ENCODE measurements around the gene CARMIL1.
"Not testable (repeated sequence)": the region's sequence is repeated elsewhere in the genome, so short reads cannot be mapped to it uniquely, and the experiment has no call there.

Gene CARMIL1

GRCh38 chr6:25369433-25370177, 90.4 kb downstream of the CARMIL1 start:
- DNase-seq (ENCODE audit: low read depth in 2 of 2) = no peak

DNA sequence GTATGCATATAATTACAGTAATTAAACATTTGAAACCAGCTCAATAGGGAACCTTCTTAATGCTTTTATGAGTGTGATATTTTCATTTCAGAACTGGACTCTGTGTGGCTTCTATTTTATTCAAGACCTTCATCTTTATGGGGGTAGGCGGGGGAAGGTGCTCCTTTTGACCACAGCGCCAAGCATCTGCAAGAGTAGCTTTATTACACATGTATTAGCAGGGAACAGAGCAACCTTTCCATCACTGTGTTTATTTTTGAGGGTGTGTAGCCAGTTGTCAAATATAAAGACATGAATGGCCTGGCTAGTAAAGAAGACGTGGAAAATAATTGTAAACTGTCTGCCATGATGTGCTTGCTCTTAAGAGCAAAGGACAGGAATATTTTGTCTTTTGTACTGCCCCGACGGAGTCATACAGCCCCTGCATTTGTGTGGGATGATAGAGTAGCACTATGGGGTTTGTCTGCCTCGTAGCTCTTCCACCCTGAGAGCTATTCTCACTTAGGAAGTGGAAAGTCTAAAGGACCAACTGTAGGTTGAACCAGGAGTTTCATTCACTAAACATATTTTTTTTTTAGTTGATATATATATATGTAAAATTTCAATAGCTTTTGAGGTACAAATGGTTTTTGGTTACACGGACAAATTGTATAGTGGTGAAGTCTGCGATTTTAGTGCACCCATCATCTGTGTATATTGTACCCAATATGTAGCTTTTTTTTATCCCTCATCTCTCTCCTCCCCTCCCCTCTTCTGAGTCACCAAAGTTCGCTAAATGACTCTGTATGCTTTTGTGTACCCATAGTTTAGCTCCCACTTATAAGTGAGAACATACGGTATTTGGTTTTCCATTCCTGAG, 91.2 kb downstream of the CARMIL1 start:
- no peak for DNase-seq (ENCODE audit: low read depth in 2 of 2)

DNA sequence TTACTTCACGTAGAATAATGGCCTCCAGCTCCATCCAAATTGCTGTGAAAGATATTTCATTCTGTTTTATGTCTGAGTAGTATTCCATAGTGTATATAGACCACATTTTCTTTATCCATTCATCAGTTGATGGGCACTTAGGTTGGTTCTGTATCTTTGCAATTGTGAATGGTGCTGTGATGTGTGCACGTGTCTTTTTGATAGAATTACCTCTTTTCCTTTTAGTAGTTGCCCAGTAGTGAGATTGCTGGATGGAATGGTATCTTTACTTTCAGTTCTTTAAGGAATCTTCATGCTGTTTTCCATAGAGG, 91.8 kb downstream of the CARMIL1 start:
- DNase-seq (ENCODE audit: low read depth in 2 of 2) = no peak

- no peak for DNase-seq (ENCODE audit: low read depth in 2 of 2)
Measured at GRCh38 chr6:25375125-25375524, 96.0 kb downstream of the CARMIL1 start.

- no peak for DNase-seq (ENCODE audit: low read depth in 2 of 2)
Measured at GRCh38 chr6:25377664-25378063, 98.5 kb downstream of the CARMIL1 start.

GRCh38 chr6:25381077-25381476, 101.9 kb downstream of the CARMIL1 start:
- DNase-seq (ENCODE audit: low read depth in 2 of 2) = no peak

DNA sequence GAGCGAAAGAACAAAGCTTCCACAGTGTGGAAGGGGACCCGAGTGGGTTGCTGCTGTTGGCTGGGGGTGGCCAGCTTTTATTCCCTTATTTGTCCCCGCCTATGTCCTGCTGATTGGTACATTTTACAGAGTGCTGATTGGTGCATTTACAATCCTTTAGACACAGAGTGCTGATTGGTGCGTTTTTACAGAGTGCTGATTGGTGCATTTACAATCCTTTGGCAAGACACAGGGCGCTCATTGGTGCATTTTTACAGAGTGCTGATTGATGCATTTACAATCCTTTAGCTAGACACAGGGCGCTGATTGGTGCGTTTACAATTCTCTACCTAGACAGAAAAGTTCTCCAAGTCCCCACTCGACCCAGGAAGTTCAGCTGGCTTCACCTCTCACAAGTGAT, 103.3 kb downstream of the CARMIL1 start:
- DNase-seq (ENCODE audit: low read depth in 2 of 2) = not testable (repeated sequence)

DNA sequence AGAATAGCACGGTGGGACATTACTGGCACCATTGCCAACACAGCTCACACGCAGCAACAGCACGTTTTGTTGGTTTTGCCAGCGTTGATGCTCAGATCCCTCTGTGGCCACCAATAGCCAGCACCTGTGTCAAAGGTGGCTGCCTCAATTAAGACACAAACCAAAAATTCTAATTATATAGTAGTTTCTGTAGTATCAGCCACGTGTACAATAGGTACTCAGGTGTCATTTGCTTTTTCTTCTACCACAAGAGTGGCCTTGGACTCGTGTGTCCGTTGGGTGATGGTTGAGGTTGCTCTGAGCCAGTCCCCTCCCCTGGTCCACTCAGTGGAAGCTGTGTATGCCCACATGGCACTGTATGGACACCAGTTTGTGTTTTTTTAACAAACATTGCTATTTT, 105.1 kb downstream of the CARMIL1 start:
- DNase-seq (ENCODE audit: low read depth in 2 of 2) = no peak

DNA sequence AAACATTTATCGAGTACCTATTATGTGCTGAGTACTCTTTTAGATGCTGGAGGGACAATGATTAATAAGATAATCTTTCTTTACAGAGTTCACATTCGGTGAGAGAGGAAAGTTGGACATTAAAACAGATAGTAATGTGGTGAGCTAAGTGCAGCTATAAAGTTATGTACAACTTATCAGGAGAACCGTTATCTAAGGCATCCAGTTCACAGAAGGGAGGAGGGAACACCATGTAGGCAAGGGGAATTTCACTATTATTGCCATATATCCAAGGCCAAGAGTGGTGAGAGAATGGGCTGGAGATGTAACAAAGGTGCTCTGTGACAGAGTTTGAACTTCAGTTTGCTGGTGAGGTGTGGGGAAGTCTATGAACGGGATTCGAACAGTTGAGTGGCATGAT, 105.8 kb downstream of the CARMIL1 start:
- DNase-seq (ENCODE audit: low read depth in 2 of 2) = no peak

DNA sequence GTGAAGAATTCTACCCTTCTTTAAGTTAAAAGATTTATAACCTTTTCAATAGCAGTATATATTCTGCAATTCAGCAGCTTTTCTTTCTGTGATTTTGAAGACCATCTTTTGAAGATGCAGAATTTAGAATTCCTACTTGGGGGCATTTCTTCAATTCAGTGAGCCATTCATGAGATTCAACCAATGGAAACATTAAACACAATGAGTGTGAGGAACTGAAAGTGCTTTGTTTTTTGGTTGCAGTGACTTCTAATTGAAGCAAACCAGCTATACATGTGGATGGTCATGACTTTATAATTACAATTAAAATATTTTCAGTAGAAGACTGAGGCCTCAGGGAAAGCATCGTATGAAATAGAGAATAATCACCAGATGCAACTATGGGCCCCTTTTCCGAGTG, 108.3 kb downstream of the CARMIL1 start:
- no peak for DNase-seq (ENCODE audit: low read depth in 2 of 2)

DNA sequence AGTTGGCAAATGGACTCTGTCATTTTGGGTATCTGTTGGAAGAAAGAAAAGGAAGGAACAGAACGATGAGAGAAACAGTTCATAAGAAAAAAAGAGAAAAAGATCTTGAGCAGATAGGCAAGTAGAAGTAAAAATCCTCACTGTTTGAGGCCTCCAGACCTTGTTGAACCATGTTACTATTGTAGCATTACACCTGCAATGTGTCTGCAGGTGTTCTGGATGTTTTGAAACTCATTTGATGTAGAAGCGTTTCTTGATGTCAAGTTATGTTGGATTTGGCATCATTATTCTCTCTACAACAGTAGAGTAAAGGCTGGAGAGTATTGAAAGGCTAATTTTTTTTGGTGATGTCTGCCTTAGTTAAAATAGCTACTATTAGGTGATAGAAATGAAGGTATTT, 108.7 kb downstream of the CARMIL1 start:
- no peak for DNase-seq (ENCODE audit: low read depth in 2 of 2)

DNA sequence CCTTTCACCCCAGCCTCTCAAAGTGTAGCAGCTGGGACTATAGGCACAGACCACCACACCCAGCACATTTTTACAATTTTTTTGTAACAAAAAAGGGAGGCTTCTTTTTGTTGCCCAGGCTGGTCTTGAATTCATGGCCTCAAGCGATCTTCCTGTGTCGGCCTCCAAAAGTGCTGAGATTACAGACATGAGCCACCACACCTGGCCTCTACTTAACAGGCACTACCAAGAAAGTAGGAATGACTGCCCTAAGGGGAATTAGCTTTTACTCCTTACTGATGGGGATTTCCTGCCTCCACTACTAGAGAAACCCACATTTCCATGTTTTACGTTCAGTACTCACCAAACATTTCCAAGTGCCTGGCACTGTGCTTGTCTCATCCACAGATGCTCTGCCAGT, 109.6 kb downstream of the CARMIL1 start:
- no peak for DNase-seq (ENCODE audit: low read depth in 2 of 2)

GRCh38 chr6:25389471-25389870, 110.3 kb downstream of the CARMIL1 start:
- DNase-seq (ENCODE audit: low read depth in 2 of 2) = no peak

DNA sequence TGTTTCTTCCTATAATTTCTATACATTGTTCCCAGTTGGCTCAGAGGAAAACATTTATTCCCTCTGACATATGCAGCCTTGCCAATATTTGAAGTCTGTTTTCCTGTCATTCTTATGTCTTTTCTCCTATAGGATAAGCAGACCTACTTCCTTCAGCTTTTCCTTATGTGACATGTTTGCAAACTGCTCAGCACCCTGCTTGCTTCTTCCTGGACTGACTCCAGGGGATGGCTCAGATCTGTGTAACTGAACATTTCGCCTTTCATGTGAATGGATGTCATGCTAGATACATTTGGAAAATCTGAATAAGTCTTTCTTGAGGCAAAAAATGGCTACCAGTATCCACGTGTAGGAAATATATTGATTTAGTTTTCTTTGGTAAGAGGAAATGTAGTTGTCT, 113.2 kb downstream of the CARMIL1 start:
- DNase-seq (ENCODE audit: low read depth in 2 of 2) = no peak

DNA sequence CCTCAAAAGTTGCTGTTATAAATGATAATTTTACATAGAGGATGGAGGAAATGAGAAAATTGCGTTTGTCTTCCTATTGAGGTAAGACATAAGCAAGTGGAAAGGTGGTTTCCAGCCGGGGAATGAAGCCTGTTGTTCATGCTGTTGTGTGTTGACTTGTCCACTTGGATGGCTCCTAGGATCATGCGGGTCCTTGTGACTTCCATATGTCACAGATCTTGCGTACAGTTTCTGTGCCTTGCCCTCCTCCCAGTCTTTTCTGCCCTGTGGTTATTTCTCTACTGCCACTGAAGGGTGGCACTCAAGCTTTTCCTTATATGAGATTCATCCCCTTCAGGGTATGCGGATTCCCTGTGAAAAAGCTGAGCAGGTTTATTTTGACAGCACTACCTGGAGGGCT, 116.6 kb downstream of the CARMIL1 start:
- DNase-seq (ENCODE audit: low read depth in 2 of 2) = no peak

GRCh38 chr6:25397406-25397805, 118.2 kb downstream of the CARMIL1 start:
- DNase-seq (ENCODE audit: low read depth in 2 of 2) = no peak

DNA sequence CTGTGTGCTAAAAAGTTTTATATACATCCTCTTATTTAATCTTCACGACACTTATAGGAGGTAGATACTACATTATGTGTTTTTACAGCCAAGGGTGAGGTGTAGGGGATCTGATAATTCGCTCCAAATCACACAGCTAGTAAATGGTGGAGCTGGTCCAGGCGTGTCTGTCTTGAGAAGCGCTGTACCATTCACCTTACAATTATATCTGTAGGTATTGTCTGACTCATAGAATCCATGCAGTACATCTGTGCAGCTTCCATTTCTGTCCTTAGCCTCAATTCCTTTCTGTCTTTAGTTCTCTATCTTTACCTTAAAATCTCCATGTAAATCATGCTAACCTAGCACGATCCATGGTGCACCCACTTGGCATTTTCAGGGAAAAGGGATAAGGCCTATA, 120.7 kb downstream of the CARMIL1 start:
- no peak for DNase-seq (ENCODE audit: low read depth in 2 of 2)

DNA sequence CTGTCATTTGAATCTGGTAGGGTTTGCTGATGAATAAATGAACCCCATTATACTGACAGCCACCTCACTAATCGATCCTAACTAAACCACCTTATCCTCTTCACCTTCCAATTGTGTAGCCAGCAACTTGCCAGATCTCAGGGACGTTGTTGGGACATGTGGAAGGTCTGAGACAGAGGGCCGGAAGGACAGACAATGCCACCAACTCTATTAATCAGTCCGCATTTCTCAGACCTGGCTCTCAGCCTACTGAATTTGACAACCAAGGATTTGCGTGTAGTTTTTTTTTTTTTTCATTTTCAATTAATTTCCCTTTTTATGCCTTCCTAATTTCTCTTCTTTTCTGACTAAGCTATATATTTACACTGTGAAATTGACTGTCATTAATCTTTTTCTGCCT, 122.5 kb downstream of the CARMIL1 start:
- DNase-seq (ENCODE audit: low read depth in 2 of 2) = no peak

DNA sequence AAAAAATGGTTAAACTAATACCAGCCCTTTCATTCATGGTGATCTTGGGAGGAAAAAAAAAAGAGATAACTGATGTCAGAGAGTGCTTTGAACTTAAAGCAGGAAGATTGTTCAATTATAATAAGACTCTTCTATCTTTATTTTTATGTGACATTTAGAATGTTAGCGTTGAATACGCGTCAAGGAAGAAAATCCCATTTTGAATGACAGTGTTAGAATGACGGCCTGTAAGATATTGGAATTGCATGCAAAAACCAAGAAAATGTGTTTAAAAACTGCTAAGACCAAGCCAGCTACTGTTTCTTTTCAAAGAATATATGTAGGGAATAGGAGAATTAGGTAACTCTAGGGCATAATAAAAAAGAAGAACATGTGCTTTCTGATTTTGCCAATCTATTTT, 123.0 kb downstream of the CARMIL1 start:
- DNase-seq (ENCODE audit: low read depth in 2 of 2) = no peak

GRCh38 chr6:25403150-25403549, 124.0 kb downstream of the CARMIL1 start:
- DNase-seq (ENCODE audit: low read depth in 2 of 2) = no peak

GRCh38 chr6:25404091-25404490, 124.9 kb downstream of the CARMIL1 start:
- DNase-seq (ENCODE audit: low read depth in 2 of 2) = no peak

DNA sequence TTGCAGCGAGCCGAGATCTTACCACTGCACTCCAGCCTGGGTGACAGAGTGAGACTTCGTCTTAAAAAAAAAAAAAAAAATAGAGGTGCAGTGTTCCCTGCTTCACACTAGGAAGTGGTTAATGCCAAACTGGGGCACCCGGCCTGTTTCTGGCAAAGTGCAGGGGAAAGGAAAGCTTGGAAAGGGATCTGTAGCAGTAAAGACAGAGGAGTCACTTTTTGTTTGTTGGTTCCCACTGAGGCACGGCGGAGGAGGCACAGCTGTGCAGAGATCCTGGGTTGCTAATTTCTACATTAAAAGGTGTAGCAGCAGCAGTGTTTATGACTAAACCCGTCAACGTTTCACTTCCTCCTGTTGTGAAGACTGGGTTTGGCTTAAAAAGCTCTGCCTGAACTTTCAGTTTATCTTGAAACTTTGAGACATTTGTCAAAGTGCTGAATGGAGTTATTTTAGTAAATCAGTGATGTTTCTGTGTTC, 125.6 kb downstream of the CARMIL1 start:
- DNase-seq (ENCODE audit: low read depth in 2 of 2) = no peak

DNA sequence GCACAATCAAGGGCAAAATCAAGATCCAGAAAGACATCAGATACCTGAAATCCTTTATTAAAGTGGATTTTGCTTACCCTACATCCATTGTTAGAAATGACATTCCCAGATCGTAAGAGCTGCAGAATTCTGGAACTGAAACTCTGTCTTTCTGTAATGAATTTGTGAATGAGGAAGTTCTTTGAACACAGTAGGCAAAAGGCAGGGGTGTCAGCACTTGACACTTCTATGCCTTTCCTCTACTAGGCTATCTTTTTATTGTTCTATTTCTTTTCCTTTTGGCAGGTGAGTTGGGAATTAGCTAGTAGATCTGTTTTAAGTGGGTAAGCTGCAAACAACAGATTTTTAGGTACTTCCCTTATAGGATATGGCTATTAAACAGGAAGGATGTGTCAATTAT, 126.3 kb downstream of the CARMIL1 start:
- DNase-seq (ENCODE audit: low read depth in 2 of 2) = no peak
